Colonic mucosa (tissue), 4 donors: ENCODE data around the gene TSPAN15. TPM values are rescaled to one million over a fixed set of nuclear protein-coding genes. Genes with fewer than 3 reads are reported as not detected.

Experiments
- DNase-seq: peaks from one replicate; pipeline ENCODE4 v3.0.0-alpha.2; 2020
- H3K27ac ChIP-seq: fragments of 200-600 bp; one replicate; pipeline ENCODE4 v1.8.0; 2021
- H3K27me3 ChIP-seq: fragments of 200-600 bp; one replicate; pipeline ENCODE4 v1.8.0; 2021
- H3K36me3 ChIP-seq: fragments of 200-600 bp; one replicate; pipeline ENCODE4 v1.8.0; 2021
- H3K4me1 ChIP-seq: fragments of 200-600 bp; one replicate; pipeline ENCODE4 v1.8.0; 2021; ENCODE audit warnings: mild to moderate bottlenecking
- H3K4me3 ChIP-seq: fragments of 200-600 bp; one replicate; pipeline ENCODE4 v1.8.0; 2021
- H3K9ac ChIP-seq, 2 donors: one replicate each; pipeline ENCODE4 v1.7.0; 2013; ENCODE audit warnings: control low read depth in 2 of 2, low read depth in 2 of 2, low read length in 2 of 2
- H3K9me3 ChIP-seq: fragments of 200-600 bp; one replicate; pipeline ENCODE4 v1.8.0; 2021
- intact Hi-C: fragments of 100-400 bp; cut with DNase I; formaldehyde crosslinking; loops from one replicate; pipeline ENCODE4 v1.14.1; 2022
- total RNA-seq, 2 donors: library from RNA; stranded (reverse); fragmentation: NEBNext Ultra II Directional in 1 of 2; extraction: Animal tissue kit (Norgen Biotek cat#: 25700) in 1 of 2; gene quantifications; one replicate each; pipeline ENCODE4 v1.2.1, GENCODE V29; 2021
- TF ChIP-seq, protein P1 (sequence below): fragments of 200-600 bp; IDR thresholded peaks from one replicate; pipeline ENCODE4 v1.8.0; 2022; ENCODE audit warnings: antibody characterized with exemption, mild to moderate bottlenecking
- donor health status: healthy.
- donor health status: DM: no; HTN: no; CAD: no.
- donor health status: DM: no; HTN: no; CAD: no.

Gene TSPAN15
- total RNA-seq, 2 donors from 2014 or later = 129 TPM

GRCh38 chr10:69496352-69497230 lies 45.3 kb downstream of the TSPAN15 start:
- Histone ChIP-seq H3K36me3 (no peaks in the 10 kb centered on the region), H3K9me3 (no peaks in the 10 kb centered on the region), H3K27ac (no peak overlapping the region), H3K9ac (no peak overlapping the region), H3K27me3 (no peaks in the 10 kb centered on the region), H3K4me3 (no peak overlapping the region), H3K4me1 (no peaks in the 10 kb centered on the region)
- TF ChIP-seq, protein P1, sequence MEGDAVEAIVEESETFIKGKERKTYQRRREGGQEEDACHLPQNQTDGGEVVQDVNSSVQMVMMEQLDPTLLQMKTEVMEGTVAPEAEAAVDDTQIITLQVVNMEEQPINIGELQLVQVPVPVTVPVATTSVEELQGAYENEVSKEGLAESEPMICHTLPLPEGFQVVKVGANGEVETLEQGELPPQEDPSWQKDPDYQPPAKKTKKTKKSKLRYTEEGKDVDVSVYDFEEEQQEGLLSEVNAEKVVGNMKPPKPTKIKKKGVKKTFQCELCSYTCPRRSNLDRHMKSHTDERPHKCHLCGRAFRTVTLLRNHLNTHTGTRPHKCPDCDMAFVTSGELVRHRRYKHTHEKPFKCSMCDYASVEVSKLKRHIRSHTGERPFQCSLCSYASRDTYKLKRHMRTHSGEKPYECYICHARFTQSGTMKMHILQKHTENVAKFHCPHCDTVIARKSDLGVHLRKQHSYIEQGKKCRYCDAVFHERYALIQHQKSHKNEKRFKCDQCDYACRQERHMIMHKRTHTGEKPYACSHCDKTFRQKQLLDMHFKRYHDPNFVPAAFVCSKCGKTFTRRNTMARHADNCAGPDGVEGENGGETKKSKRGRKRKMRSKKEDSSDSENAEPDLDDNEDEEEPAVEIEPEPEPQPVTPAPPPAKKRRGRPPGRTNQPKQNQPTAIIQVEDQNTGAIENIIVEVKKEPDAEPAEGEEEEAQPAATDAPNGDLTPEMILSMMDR = no peak
- DNase-seq = no peak
- intact Hi-C loops = no loop called here

DNA sequence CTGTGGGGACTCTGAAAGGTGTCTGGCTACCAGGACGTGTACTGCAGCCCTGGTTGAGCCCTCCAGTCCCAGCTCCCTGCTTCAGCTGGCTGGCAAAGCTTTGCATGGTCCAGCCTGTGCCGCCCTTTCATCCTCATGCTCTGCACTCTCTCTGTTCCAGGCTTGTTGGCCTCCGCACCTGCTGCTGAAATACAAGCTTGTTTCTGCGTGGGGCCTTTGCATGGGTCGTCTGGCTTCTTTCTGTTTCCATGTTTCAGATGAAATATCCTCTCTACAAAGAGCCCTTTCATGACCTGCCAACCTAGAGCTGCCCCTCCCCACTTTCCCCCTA lies 45.9 kb downstream of the TSPAN15 start:
- Histone ChIP-seq H3K27ac (no peak overlapping the region), H3K27me3 (no peaks in the 10 kb centered on the region), H3K4me1 (no peaks in the 10 kb centered on the region), H3K36me3 (no peaks in the 10 kb centered on the region), H3K4me3 (no peak overlapping the region), H3K9ac (no peak overlapping the region), H3K9me3 (no peaks in the 10 kb centered on the region)
- no peak for DNase-seq
- intact Hi-C loops = no loop called here
- TF ChIP-seq, protein P1 = no peak

DNA sequence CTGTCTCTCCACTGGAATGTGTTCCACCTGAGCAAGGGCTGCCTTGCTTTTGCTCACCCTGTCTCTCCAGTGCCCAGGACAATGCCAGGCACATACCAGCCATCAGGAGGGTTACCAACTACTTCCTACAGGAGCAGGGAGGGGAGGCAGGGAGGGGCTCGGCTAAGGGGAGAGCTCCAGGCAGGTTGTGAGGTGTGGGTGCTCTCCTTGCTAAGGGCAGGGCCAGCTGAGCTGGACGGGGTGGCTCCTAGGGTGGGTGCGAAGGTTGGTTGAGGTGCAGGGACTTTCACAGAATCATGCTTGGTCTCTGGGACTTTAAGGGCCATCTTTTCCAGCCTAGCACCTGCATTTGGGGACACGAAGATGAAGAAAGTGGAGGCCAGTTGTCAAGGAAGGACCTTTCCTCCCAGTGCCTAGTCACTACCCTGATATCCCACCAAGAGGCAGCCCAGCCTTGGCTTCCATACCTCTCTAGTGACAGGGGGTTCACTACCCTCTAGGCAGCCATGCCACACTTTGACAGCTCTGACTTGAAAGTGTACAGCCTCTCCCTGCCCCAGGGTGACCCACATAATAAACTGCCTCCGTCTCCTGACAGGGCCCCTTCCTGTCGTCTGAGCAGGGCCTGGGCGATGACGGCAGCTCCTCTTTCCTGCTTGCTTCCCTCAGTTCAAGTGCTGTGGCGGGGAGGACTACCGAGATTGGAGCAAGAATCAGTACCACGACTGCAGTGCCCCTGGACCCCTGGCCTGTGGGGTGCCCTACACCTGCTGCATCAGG lies 46.5 kb downstream of the TSPAN15 start:
- TF ChIP-seq, protein P1 = no peak
- Histone ChIP-seq H3K4me3 (no peak overlapping the region), H3K4me1 (no peaks in the 10 kb centered on the region), H3K27me3 (no peaks in the 10 kb centered on the region), H3K9ac (no peak overlapping the region), H3K27ac (no peak overlapping the region), H3K36me3 (no peaks in the 10 kb centered on the region), H3K9me3 (no peaks in the 10 kb centered on the region)
- no peak for DNase-seq
- intact Hi-C loops = no loop called here

DNA sequence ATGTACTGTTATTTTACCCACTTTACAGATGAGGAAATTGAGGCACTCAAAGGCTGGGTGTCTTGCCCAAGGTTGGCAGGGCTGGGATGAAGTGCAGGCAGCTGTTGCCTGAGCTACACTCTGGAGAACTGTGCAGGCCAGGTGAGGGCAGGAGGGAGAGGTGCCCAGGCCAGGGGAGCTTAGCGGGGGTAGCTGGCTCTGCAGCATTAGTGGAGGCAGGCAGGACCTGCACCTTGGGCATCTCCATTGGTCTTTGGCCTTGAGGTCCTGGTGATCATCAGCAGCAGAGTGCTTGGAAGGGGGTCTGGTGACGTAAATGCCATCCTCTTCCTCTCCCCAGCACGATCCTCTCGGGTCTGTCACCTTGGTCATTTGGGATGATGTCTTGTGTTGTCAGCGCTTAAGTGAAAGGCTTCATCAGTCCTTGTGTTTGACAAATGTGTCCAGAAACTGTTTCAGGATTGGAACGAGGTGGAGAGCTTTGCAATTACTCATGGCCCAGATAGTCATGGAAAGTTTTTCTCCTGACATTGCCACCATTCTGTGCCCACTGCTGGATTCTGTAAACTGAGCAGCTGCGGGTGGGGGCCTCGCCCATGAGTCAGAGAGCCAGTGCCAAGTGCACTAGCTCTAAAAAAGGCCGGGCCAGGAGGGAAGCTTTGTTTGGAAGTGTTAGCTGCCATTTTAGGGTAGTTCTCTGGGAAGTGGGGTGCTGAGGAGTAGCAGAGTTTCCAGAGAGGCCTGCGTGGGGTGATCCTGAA lies 47.6 kb downstream of the TSPAN15 start:
- Histone ChIP-seq H3K4me3 (no peak overlapping the region), H3K27me3 (no peaks in the 10 kb centered on the region), H3K27ac (no peak overlapping the region), H3K4me1 (no peaks in the 10 kb centered on the region), H3K9ac (no peak overlapping the region), H3K36me3 (peaks cover 3% of the 10 kb centered on the region), H3K9me3 (no peaks in the 10 kb centered on the region)
- TF ChIP-seq, protein P1 = no peak
- intact Hi-C loops = no loop called here
- no peak for DNase-seq
